GM23248 (cell line): ENCODE results near the gene SOX13. TPM values are rescaled to one million over a fixed set of nuclear protein-coding genes. Genes with fewer than 3 reads are reported as not detected.

ENCODE experiments used
- DNase-seq: peaks from one replicate; pipeline ENCODE4 v3.0.0-alpha.2; 2015
- H2AFZ ChIP-seq: fragments of 200-600 bp; sonication (generic); 2 replicates; pipeline ENCODE4 v1.6.1; 2016; ENCODE audit warnings: antibody characterized with exemption
- H3F3A ChIP-seq: fragments of 200-600 bp; sonication (generic); 2 replicates; pipeline ENCODE4 v1.6.1; 2016; ENCODE audit warnings: mild to moderate bottlenecking, antibody characterized with exemption, mixed run types; ENCODE audit not compliant: insufficient read depth
- H3K27ac ChIP-seq: fragments of 200-600 bp; sonication (generic); 2 replicates; pipeline ENCODE4 v1.5.1; 2016; ENCODE audit warnings: mild to moderate bottlenecking
- H3K27me3 ChIP-seq: fragments of 200-600 bp; sonication (generic); replicated peaks from 2 replicates; pipeline ENCODE4 v1.6.1; 2016; ENCODE audit warnings: mild to moderate bottlenecking; ENCODE audit not compliant: insufficient read depth
- H3K36me3 ChIP-seq: fragments of 200-600 bp; sonication (generic); 2 replicates; pipeline ENCODE4 v1.6.1; 2016; ENCODE audit warnings: low read depth, mild to moderate bottlenecking
- H3K4me1 ChIP-seq: fragments of 200-600 bp; sonication (generic); 2 replicates; pipeline ENCODE4 v1.6.1; 2016; ENCODE audit warnings: mild to moderate bottlenecking; ENCODE audit not compliant: insufficient read depth
- H3K4me2 ChIP-seq: fragments of 200-600 bp; sonication (generic); one replicate; pipeline ENCODE4 v1.6.1; 2016; ENCODE audit warnings: mild to moderate bottlenecking; ENCODE audit not compliant: unreplicated experiment
- H3K4me3 ChIP-seq: fragments of 200-600 bp; sonication (generic); 2 replicates; pipeline ENCODE4 v1.5.1; 2016; ENCODE audit warnings: mild to moderate bottlenecking
- H3K79me2 ChIP-seq: fragments of 200-600 bp; sonication (generic); 2 replicates; pipeline ENCODE4 v1.6.1; 2016; ENCODE audit warnings: mild to moderate bottlenecking; ENCODE audit not compliant: insufficient read depth
- H3K9ac ChIP-seq: fragments of 200-600 bp; sonication (generic); 2 replicates; pipeline ENCODE4 v1.6.1; 2016; ENCODE audit warnings: mild to moderate bottlenecking
- H3K9me2 ChIP-seq: fragments of 200-600 bp; sonication (generic); 2 replicates; pipeline ENCODE4 v1.6.1; 2016; ENCODE audit warnings: mixed run types, mild to moderate bottlenecking, moderate library complexity; ENCODE audit not compliant: insufficient read depth
- H3K9me3 ChIP-seq: fragments of 200-600 bp; sonication (generic); one replicate; pipeline ENCODE4 v1.6.1; 2017; ENCODE audit warnings: low read depth
- H4K20me1 ChIP-seq: fragments of 200-600 bp; sonication (generic); 2 replicates; pipeline ENCODE4 v1.6.0; 2016; ENCODE audit not compliant: insufficient read depth
- EZH2 ChIP-seq: fragments of 200-600 bp; sonication (generic); IDR thresholded peaks from 2 replicates; pipeline ENCODE4 v1.6.1; 2018; ENCODE audit warnings: antibody characterized with exemption, mild to moderate bottlenecking; ENCODE audit not compliant: insufficient read depth, poor library complexity, severe bottlenecking
- EZH2phosphoT487 ChIP-seq: fragments of 200-600 bp; sonication (generic); IDR thresholded peaks from 2 replicates; pipeline ENCODE4 v1.6.1; 2018; ENCODE audit warnings: antibody characterized with exemption, moderate library complexity, mild to moderate bottlenecking, low read depth; ENCODE audit not compliant: insufficient read depth
- WGBS, 2 experiments: methylation state at CpG; one replicate each; pipeline ENCODE4 v1.1.6; 2015 to 2017; ENCODE audit warnings: low lambda C conversion rate in 2 of 2, low coverage in 1 of 2; ENCODE audit errors: missing lambda C conversion rate in 2 of 2; 5-methylcytosine and 5-hydroxymethylcytosine counted together
- in situ Hi-C: fragments of 300-500 bp; cut with MboI; formaldehyde crosslinking; loops from 2 replicates; pipeline ENCODE4 v1.15.0; 2020
- polyA plus RNA-seq: library from polyadenylated mRNA; unstranded; fragments of >200 nt; fragmentation: Nextera tagmentation; extraction: Ambion mirVana; gene quantifications from 2 replicates; pipeline ENCODE4 v1.2.1, GENCODE V29; 2016
- total RNA-seq: library from RNA; depleted of rRNA; stranded (reverse); fragments of >200 nt; shearing (Covaris generic); gene quantifications from 2 replicates; pipeline ENCODE4 v1.2.3, GENCODE V29; 2014

The SOX13 gene
- total and polyA plus RNA-seq, 2 experiments from 2014 or later: 3.0 to 5.5 TPM

- H3K4me2 ChIP-seq: no peak overlapping the region
- no peak overlapping the region for H3K4me3 ChIP-seq
- H3K79me2 ChIP-seq: peaks cover 29% of the 10 kb centered on the region
- peaks cover 11% of the 10 kb centered on the region for H3K4me1 ChIP-seq
- WGBS, 2 experiments: 69 to 73% methylated on average over 5 of the region's 5 CpGs
- H4K20me1 ChIP-seq: no peaks in the 10 kb centered on the region
- no peak for TF ChIP-seq EZH2
- TF ChIP-seq EZH2phosphoT487: no peak
- no peak overlapping the region for H3K9ac ChIP-seq
- 0 out of 2 replicates have a peak, but pooled peaks cover 3% of the 10 kb centered on the region for H3F3A ChIP-seq
- in situ Hi-C loops: no loop called here
- no peaks in the 10 kb centered on the region for H3K36me3 ChIP-seq
- no peak overlapping the region for H3K27ac ChIP-seq
- no peaks in the 10 kb centered on the region for H3K9me2 ChIP-seq
- H3K27me3 ChIP-seq: no peaks in the 10 kb centered on the region
- H3K9me3 ChIP-seq: no peaks in the 10 kb centered on the region
- DNase-seq: no peak
- H2AFZ ChIP-seq: no peak overlapping the region
Measured at GRCh38 chr1:204110894-204111633, 38.1 kb downstream of the SOX13 start.

- no peak overlapping the region for H3K9ac ChIP-seq
- no peaks in the 10 kb centered on the region for H4K20me1 ChIP-seq
- peak; percentile 29 for DNase-seq
- no peaks in the 10 kb centered on the region for H3K9me2 ChIP-seq
- H3K4me3 ChIP-seq: no peak overlapping the region
- no peaks in the 10 kb centered on the region for H3K27me3 ChIP-seq
- 0 out of 2 replicates have a peak, but pooled peaks cover 3% of the 10 kb centered on the region for H3F3A ChIP-seq
- H3K79me2 ChIP-seq: peaks cover 12% of the 10 kb centered on the region
- no peak overlapping the region for H3K4me2 ChIP-seq
- H3K9me3 ChIP-seq: no peaks in the 10 kb centered on the region
- no peak overlapping the region for H2AFZ ChIP-seq
- H3K36me3 ChIP-seq: no peaks in the 10 kb centered on the region
- TF ChIP-seq EZH2phosphoT487: no peak
- TF ChIP-seq EZH2: no peak
- 76 to 79% methylated on average over 10 to 11 of the region's 11 CpGs for WGBS, 2 experiments
- no peak overlapping the region for H3K27ac ChIP-seq
- in situ Hi-C loops: no loop called here
- peaks cover 11% of the 10 kb centered on the region for H3K4me1 ChIP-seq
Measured at GRCh38 chr1:204112876-204113730, 40.2 kb downstream of the SOX13 start.

- Histone ChIP-seq H3K9me3 (no peaks in the 10 kb centered on the region), H3F3A (0 out of 2 replicates have a peak, but pooled peaks cover 3% of the 10 kb centered on the region), H3K79me2 (0 out of 2 replicates have a peak, but pooled peaks cover 7% of the 10 kb centered on the region), H3K27ac (no peak overlapping the region), H3K36me3 (no peaks in the 10 kb centered on the region), H3K9ac (no peak overlapping the region), H3K4me2 (no peak overlapping the region), H2AFZ (no peak overlapping the region), H3K4me3 (no peak overlapping the region), H3K9me2 (no peaks in the 10 kb centered on the region), H4K20me1 (no peaks in the 10 kb centered on the region), H3K4me1 (peaks cover 11% of the 10 kb centered on the region), H3K27me3 (no peaks in the 10 kb centered on the region)
- 90 to 97% methylated on average over 1 of the region's 1 CpG for WGBS, 2 experiments
- in situ Hi-C loops: no loop called here
- peak; percentile 52 for DNase-seq
- TF ChIP-seq EZH2phosphoT487 (no peak), EZH2 (no peak)
Measured at GRCh38 chr1:204113896-204114295, 41.0 kb downstream of the SOX13 start.

- Histone ChIP-seq H3K9ac (no peak overlapping the region), H3K9me2 (no peaks in the 10 kb centered on the region), H3F3A (0 out of 2 replicates have a peak, but pooled peaks cover 3% of the 10 kb centered on the region), H3K4me1 (peaks cover 11% of the 10 kb centered on the region), H3K27me3 (no peaks in the 10 kb centered on the region), H3K27ac (no peak overlapping the region), H3K4me2 (no peak overlapping the region), H4K20me1 (no peaks in the 10 kb centered on the region), H3K36me3 (no peaks in the 10 kb centered on the region), H2AFZ (no peak overlapping the region), H3K9me3 (no peaks in the 10 kb centered on the region), H3K79me2 (0 out of 2 replicates have a peak, but pooled peaks cover 7% of the 10 kb centered on the region), H3K4me3 (no peak overlapping the region)
- in situ Hi-C loops: no loop called here
- WGBS, 2 experiments: 67 to 82% methylated on average over 4 of the region's 4 CpGs
- TF ChIP-seq EZH2phosphoT487 (no peak), EZH2 (no peak)
- DNase-seq: no peak
Measured at GRCh38 chr1:204114606-204115005, 41.7 kb downstream of the SOX13 start.
